ENCODE data around the gene MTARC2. TPM values are rescaled to one million over a fixed set of nuclear protein-coding genes. Genes with fewer than 3 reads are reported as not detected.

The MTARC2 gene
- total and polyA plus RNA-seq, 2 donors (not counting 1 experiment from before 2014, with no cell fraction given), result 12.6 to 14.5 TPM

DNA sequence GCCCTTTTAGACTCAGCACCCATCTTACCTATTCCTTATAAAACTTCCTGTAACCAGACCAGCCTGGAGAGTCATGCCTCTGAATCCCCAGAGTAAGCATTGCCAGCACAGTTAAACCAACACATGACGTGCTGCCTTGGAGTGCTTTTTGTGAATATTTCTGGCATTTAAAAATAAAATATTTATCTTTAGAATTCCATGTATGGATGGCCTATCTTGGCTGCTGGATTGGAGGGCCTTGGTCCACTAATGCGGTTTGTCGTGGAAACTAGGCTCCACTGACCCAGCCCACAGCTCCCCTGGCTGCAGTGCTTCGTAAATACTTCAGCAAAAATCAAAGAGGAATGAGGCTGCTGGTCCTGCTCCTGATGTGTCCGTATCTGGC is 56.1 kb downstream of the MTARC2 start:
- H3K9me3 ChIP-seq (ENCODE audit: control insufficient read depth, insufficient read depth, low read depth, low read length), result no peaks in the 10 kb centered on the region
- H3K4me2 ChIP-seq (ENCODE audit: extremely low read depth, insufficient read depth, low read length), result peak overlapping the region; percentile 45
- H4K20me1 ChIP-seq (ENCODE audit: control insufficient read depth, extremely low read depth, insufficient read depth, low read length), result no peaks in the 10 kb centered on the region
- H3K36me3 ChIP-seq (ENCODE audit: control insufficient read depth, insufficient read depth, low read length), result no peaks in the 10 kb centered on the region
- no peaks in the 10 kb centered on the region for H3K79me2 ChIP-seq (ENCODE audit: control insufficient read depth, insufficient read depth, low read length)
- no peak overlapping the region for H3K4me3 ChIP-seq (replicated peaks in 1 of 4; ENCODE audit: control extremely low read depth in 1 of 4, insufficient read depth in 1 of 4, low read depth in 3 of 4, low read length in 4 of 4)
- H3K9ac ChIP-seq (ENCODE audit: insufficient read depth, low read length), result no peak overlapping the region
- peak overlapping the region; percentile 50 for H2AFZ ChIP-seq (ENCODE audit: low read length)
- H3K27me3 ChIP-seq (ENCODE audit: control insufficient read depth, insufficient read depth, low read length), result no peaks in the 10 kb centered on the region
- DNase-seq (ENCODE audit: low read depth in 2 of 2), result peak in 1 of 2 donors; percentile 19
- H3K27ac ChIP-seq (ENCODE audit: insufficient read depth, low read length), result no peak overlapping the region
- no peaks in the 10 kb centered on the region for H3K4me1 ChIP-seq (ENCODE audit: control insufficient read depth, extremely low read depth, insufficient read depth, low read length)
- TF ChIP-seq, protein P1, sequence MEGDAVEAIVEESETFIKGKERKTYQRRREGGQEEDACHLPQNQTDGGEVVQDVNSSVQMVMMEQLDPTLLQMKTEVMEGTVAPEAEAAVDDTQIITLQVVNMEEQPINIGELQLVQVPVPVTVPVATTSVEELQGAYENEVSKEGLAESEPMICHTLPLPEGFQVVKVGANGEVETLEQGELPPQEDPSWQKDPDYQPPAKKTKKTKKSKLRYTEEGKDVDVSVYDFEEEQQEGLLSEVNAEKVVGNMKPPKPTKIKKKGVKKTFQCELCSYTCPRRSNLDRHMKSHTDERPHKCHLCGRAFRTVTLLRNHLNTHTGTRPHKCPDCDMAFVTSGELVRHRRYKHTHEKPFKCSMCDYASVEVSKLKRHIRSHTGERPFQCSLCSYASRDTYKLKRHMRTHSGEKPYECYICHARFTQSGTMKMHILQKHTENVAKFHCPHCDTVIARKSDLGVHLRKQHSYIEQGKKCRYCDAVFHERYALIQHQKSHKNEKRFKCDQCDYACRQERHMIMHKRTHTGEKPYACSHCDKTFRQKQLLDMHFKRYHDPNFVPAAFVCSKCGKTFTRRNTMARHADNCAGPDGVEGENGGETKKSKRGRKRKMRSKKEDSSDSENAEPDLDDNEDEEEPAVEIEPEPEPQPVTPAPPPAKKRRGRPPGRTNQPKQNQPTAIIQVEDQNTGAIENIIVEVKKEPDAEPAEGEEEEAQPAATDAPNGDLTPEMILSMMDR (conservative IDR thresholded peaks at IDR 0.05 in 1 of 2, IDR thresholded peaks at IDR 0.05 in 1 of 2; ENCODE audit: low read depth in 1 of 2, low read length in 2 of 2), result peak in 1 of 2 donors; percentile 14
- no peak for TF ChIP-seq EZH2 (IDR thresholded peaks at IDR 0.05; ENCODE audit: low read length, missing control alignments)

DNA sequence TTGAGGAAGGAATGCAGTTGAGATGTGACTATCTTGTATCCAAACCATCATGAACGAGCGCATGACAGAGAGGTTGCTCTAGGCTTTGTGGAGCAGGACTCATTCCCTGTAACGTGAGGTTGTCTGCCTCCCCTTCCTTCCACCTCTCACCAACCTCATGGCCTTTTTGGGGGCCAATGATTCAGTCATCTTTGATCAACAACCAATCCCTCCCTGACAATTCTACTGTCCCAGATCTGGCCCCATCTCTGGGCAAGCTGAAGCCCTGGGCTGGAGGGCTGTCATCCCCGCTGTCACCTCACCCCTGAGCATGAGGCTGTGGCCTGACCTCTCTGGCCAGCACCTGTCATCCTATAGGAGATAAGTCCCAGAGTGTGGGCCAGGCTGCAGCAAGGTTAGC is 58.3 kb downstream of the MTARC2 start:
- Histone ChIP-seq H3K4me3 (replicated peaks in 1 of 4; ENCODE audit: control extremely low read depth in 1 of 4, insufficient read depth in 1 of 4, low read depth in 3 of 4, low read length in 4 of 4) (no peak overlapping the region), H3K9ac (ENCODE audit: insufficient read depth, low read length) (no peak overlapping the region), H3K4me1 (ENCODE audit: control insufficient read depth, extremely low read depth, insufficient read depth, low read length) (no peaks in the 10 kb centered on the region), H3K27ac (ENCODE audit: insufficient read depth, low read length) (no peak overlapping the region), H3K9me3 (ENCODE audit: control insufficient read depth, insufficient read depth, low read depth, low read length) (no peaks in the 10 kb centered on the region), H3K79me2 (ENCODE audit: control insufficient read depth, insufficient read depth, low read length) (no peaks in the 10 kb centered on the region), H3K27me3 (ENCODE audit: control insufficient read depth, insufficient read depth, low read length) (no peaks in the 10 kb centered on the region), H3K4me2 (ENCODE audit: extremely low read depth, insufficient read depth, low read length) (no peak overlapping the region), H3K36me3 (ENCODE audit: control insufficient read depth, insufficient read depth, low read length) (no peaks in the 10 kb centered on the region), H2AFZ (ENCODE audit: low read length) (no peak overlapping the region), H4K20me1 (ENCODE audit: control insufficient read depth, extremely low read depth, insufficient read depth, low read length) (no peaks in the 10 kb centered on the region)
- TF ChIP-seq, protein P1 (conservative IDR thresholded peaks at IDR 0.05 in 1 of 2, IDR thresholded peaks at IDR 0.05 in 1 of 2; ENCODE audit: low read depth in 1 of 2, low read length in 2 of 2), result no peak
- no peak for TF ChIP-seq EZH2 (IDR thresholded peaks at IDR 0.05; ENCODE audit: low read length, missing control alignments)
- DNase-seq (ENCODE audit: low read depth in 2 of 2), result no peak

DNA sequence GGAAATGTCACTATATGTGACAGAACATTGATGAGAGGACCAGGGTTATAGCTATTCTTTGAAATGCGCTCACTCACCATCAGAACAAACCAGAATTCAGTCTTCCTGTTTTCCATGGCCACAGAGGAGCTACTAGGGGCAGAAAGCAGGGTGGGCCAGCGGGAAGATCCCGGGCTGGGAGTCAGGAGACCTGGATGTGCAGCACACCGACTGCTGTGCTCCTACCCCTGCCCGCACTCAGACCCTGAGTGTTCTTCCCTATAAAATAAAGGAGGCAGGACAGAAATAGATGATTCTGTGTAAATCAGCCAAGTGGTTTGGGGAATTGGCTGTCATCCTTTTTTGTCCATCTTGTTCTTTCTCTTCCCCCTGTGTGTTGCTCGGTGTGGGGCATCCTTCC is 59.6 kb downstream of the MTARC2 start:
- H3K36me3 ChIP-seq (ENCODE audit: control insufficient read depth, insufficient read depth, low read length), result no peaks in the 10 kb centered on the region
- no peak overlapping the region for H3K4me2 ChIP-seq (ENCODE audit: extremely low read depth, insufficient read depth, low read length)
- H3K27me3 ChIP-seq (ENCODE audit: control insufficient read depth, insufficient read depth, low read length), result no peaks in the 10 kb centered on the region
- H4K20me1 ChIP-seq (ENCODE audit: control insufficient read depth, extremely low read depth, insufficient read depth, low read length), result no peaks in the 10 kb centered on the region
- no peak overlapping the region for H3K27ac ChIP-seq (ENCODE audit: insufficient read depth, low read length)
- H3K79me2 ChIP-seq (ENCODE audit: control insufficient read depth, insufficient read depth, low read length), result no peaks in the 10 kb centered on the region
- no peak overlapping the region for H3K9ac ChIP-seq (ENCODE audit: insufficient read depth, low read length)
- no peaks in the 10 kb centered on the region for H3K9me3 ChIP-seq (ENCODE audit: control insufficient read depth, insufficient read depth, low read depth, low read length)
- TF ChIP-seq, protein P1 (conservative IDR thresholded peaks at IDR 0.05 in 1 of 2, IDR thresholded peaks at IDR 0.05 in 1 of 2; ENCODE audit: low read depth in 1 of 2, low read length in 2 of 2), result no peak
- TF ChIP-seq EZH2 (IDR thresholded peaks at IDR 0.05; ENCODE audit: low read length, missing control alignments), result no peak
- no peak overlapping the region for H3K4me3 ChIP-seq (replicated peaks in 1 of 4; ENCODE audit: control extremely low read depth in 1 of 4, insufficient read depth in 1 of 4, low read depth in 3 of 4, low read length in 4 of 4)
- H2AFZ ChIP-seq (ENCODE audit: low read length), result no peak overlapping the region
- no peak for DNase-seq (ENCODE audit: low read depth in 2 of 2)
- no peaks in the 10 kb centered on the region for H3K4me1 ChIP-seq (ENCODE audit: control insufficient read depth, extremely low read depth, insufficient read depth, low read length)
